ENCODE measurements around the gene KRTAP10-7.

GRCh38 chr21:44590311-44590721, 10.1 kb upstream of the KRTAP10-7 start:
- TF ChIP-seq CTCF (conservative IDR thresholded peaks at IDR 0.05; ENCODE audit: low read length) (no peak), EZH2phosphoT487 (IDR thresholded peaks at IDR 0.05; ENCODE audit: borderline replicate concordance, low read depth, low read length) (no peak)
